Measurements from ENCODE around the gene TPD52L1. TPM values are rescaled to one million over a fixed set of nuclear protein-coding genes. Genes with fewer than 3 reads are reported as not detected.

TPD52L1 gene
- total and polyA plus RNA-seq, 2 experiments from 2014 or later: 171 to 182 TPM

- Histone ChIP-seq H3K9me2 (replicated peaks; ENCODE audit: insufficient read depth) (no peaks in the 10 kb centered on the region), H4K20me1 (ENCODE audit: insufficient read depth, poor library complexity, severe bottlenecking) (no peaks in the 10 kb centered on the region), H3K4me1 (ENCODE audit: insufficient read depth) (peaks cover 3% of the 10 kb centered on the region), H3K4me2 (no peak overlapping the region), H3K36me3 (replicated peaks; ENCODE audit: insufficient read depth, low read depth) (no peaks in the 10 kb centered on the region), H3K9me3 (ENCODE audit: low read depth) (no peaks in the 10 kb centered on the region), H3K27me3 (no peaks in the 10 kb centered on the region), H2AFZ (no peak overlapping the region), H3K79me2 (peaks cover 9% of the 10 kb centered on the region), H3K27ac (no peak overlapping the region), H3K4me3 (no peak overlapping the region)
- TF ChIP-seq CTCF (IDR thresholded peaks at IDR 0.05; ENCODE audit: poor library complexity): no peak
- TF ChIP-seq EZH2phosphoT487 (IDR thresholded peaks at IDR 0.05; ENCODE audit: low read depth, severe bottlenecking, unreplicated experiment): no peak
- TF ChIP-seq EZH2 (IDR thresholded peaks at IDR 0.05; ENCODE audit: borderline replicate concordance): no peak
- no peak for DNase-seq (ENCODE audit: low spot score)
- whole genome bisulfite sequencing (ENCODE audit: low lambda C conversion rate, missing lambda C conversion rate): 97% methylated on average over 3 of the region's 3 CpGs
Measured at GRCh38 chr6:125210667-125211066, 57.1 kb downstream of the TPD52L1 start.

- DNase-seq (ENCODE audit: low spot score): no peak
- WGBS (ENCODE audit: low lambda C conversion rate, missing lambda C conversion rate): 96% methylated on average over 6 of the region's 6 CpGs
Measured at GRCh38 chr6:125211352-125211751, 57.8 kb downstream of the TPD52L1 start.

GRCh38 chr6:125212377-125212776, 58.8 kb downstream of the TPD52L1 start:
- no peak overlapping the region for H3K4me3 ChIP-seq
- peaks cover 6% of the 10 kb centered on the region for H3K79me2 ChIP-seq
- H3K9me2 ChIP-seq (replicated peaks; ENCODE audit: insufficient read depth): no peaks in the 10 kb centered on the region
- H3K27me3 ChIP-seq: no peaks in the 10 kb centered on the region
- no peaks in the 10 kb centered on the region for H3K36me3 ChIP-seq (replicated peaks; ENCODE audit: insufficient read depth, low read depth)
- no peak for DNase-seq (ENCODE audit: low spot score)
- H2AFZ ChIP-seq: no peak overlapping the region
- no peak overlapping the region for H3K4me2 ChIP-seq
- H3K27ac ChIP-seq: no peak overlapping the region
- WGBS (ENCODE audit: low lambda C conversion rate, missing lambda C conversion rate): 97% methylated on average over 2 of the region's 2 CpGs
- TF ChIP-seq EZH2 (IDR thresholded peaks at IDR 0.05; ENCODE audit: borderline replicate concordance) (no peak), EZH2phosphoT487 (IDR thresholded peaks at IDR 0.05; ENCODE audit: low read depth, severe bottlenecking, unreplicated experiment) (no peak), CTCF (IDR thresholded peaks at IDR 0.05; ENCODE audit: poor library complexity) (no peak)
- peaks cover 3% of the 10 kb centered on the region for H3K4me1 ChIP-seq (ENCODE audit: insufficient read depth)
- no peaks in the 10 kb centered on the region for H3K9me3 ChIP-seq (ENCODE audit: low read depth)
- H4K20me1 ChIP-seq (ENCODE audit: insufficient read depth, poor library complexity, severe bottlenecking): no peaks in the 10 kb centered on the region

More at GRCh38 chr6:125211352-125211751, 57.8 kb downstream of the TPD52L1 start:
- H4K20me1 ChIP-seq (ENCODE audit: insufficient read depth, poor library complexity, severe bottlenecking): no peaks in the 10 kb centered on the region
- no peaks in the 10 kb centered on the region for H3K27me3 ChIP-seq
- TF ChIP-seq EZH2 (IDR thresholded peaks at IDR 0.05; ENCODE audit: borderline replicate concordance) (no peak), EZH2phosphoT487 (IDR thresholded peaks at IDR 0.05; ENCODE audit: low read depth, severe bottlenecking, unreplicated experiment) (no peak), CTCF (IDR thresholded peaks at IDR 0.05; ENCODE audit: poor library complexity) (no peak)
- no peak overlapping the region for H3K27ac ChIP-seq
- no peak overlapping the region for H2AFZ ChIP-seq
- H3K4me3 ChIP-seq: no peak overlapping the region
- no peak overlapping the region for H3K4me2 ChIP-seq
- H3K79me2 ChIP-seq: peaks cover 9% of the 10 kb centered on the region
- no peaks in the 10 kb centered on the region for H3K9me3 ChIP-seq (ENCODE audit: low read depth)
- peaks cover 3% of the 10 kb centered on the region for H3K4me1 ChIP-seq (ENCODE audit: insufficient read depth)
- no peaks in the 10 kb centered on the region for H3K36me3 ChIP-seq (replicated peaks; ENCODE audit: insufficient read depth, low read depth)
- H3K9me2 ChIP-seq (replicated peaks; ENCODE audit: insufficient read depth): no peaks in the 10 kb centered on the region

- no peak overlapping the region for H2AFZ ChIP-seq
- H3K79me2 ChIP-seq: peaks cover 10% of the 10 kb centered on the region
- TF ChIP-seq CTCF (IDR thresholded peaks at IDR 0.05; ENCODE audit: poor library complexity): no peak
- no peak for TF ChIP-seq EZH2 (IDR thresholded peaks at IDR 0.05; ENCODE audit: borderline replicate concordance)
- no peak for TF ChIP-seq EZH2phosphoT487 (IDR thresholded peaks at IDR 0.05; ENCODE audit: low read depth, severe bottlenecking, unreplicated experiment)
- WGBS (ENCODE audit: low lambda C conversion rate, missing lambda C conversion rate): 97% methylated on average over 3 of the region's 3 CpGs
- no peaks in the 10 kb centered on the region for H4K20me1 ChIP-seq (ENCODE audit: insufficient read depth, poor library complexity, severe bottlenecking)
- H3K4me1 ChIP-seq (ENCODE audit: insufficient read depth): peaks cover 1% of the 10 kb centered on the region
- H3K27me3 ChIP-seq: no peaks in the 10 kb centered on the region
- no peak for DNase-seq (ENCODE audit: low spot score)
- H3K9me2 ChIP-seq (replicated peaks; ENCODE audit: insufficient read depth): no peaks in the 10 kb centered on the region
- H3K27ac ChIP-seq: no peak overlapping the region
- H3K4me3 ChIP-seq: no peak overlapping the region
- H3K4me2 ChIP-seq: no peak overlapping the region
- no peaks in the 10 kb centered on the region for H3K36me3 ChIP-seq (replicated peaks; ENCODE audit: insufficient read depth, low read depth)
- H3K9me3 ChIP-seq (ENCODE audit: low read depth): no peaks in the 10 kb centered on the region
Measured at GRCh38 chr6:125213939-125214338, 60.4 kb downstream of the TPD52L1 start.

Measured in hepatocyte (in vitro differentiated cells).